DOHH2 (cell line): ENCODE data around the gene DLL3.

ENCODE experiments used
- H3F3A ChIP-seq: fragments of 200-600 bp; sonication (generic), shearing (Covaris generic); 2 replicates; pipeline ENCODE4 v1.6.0; 2016; ENCODE audit warnings: antibody characterized with exemption, mild to moderate bottlenecking; ENCODE audit not compliant: control insufficient read depth, insufficient read depth
- H3K27ac ChIP-seq: fragments of 200-600 bp; sonication (generic); 2 replicates; pipeline ENCODE4 v1.5.1; 2014; ENCODE audit warnings: low read depth, mild to moderate bottlenecking, low read length, moderate library complexity
- H3K27me3 ChIP-seq: fragments of 200-600 bp; sonication (generic); 2 replicates; pipeline ENCODE4 v1.6.1; 2014; ENCODE audit warnings: mild to moderate bottlenecking, low read length, mixed read lengths; ENCODE audit not compliant: control insufficient read depth
- H3K36me3 ChIP-seq: fragments of 200-600 bp; sonication (generic); 2 replicates; pipeline ENCODE4 v1.6.1; 2014; ENCODE audit warnings: mild to moderate bottlenecking, low read length, moderate library complexity, mixed read lengths; ENCODE audit not compliant: control insufficient read depth
- H3K4me1 ChIP-seq: fragments of 200-600 bp; sonication (generic); 2 replicates; pipeline ENCODE4 v1.6.1; 2014; ENCODE audit warnings: mild to moderate bottlenecking, low read length, mixed read lengths; ENCODE audit not compliant: control insufficient read depth
- H3K4me2 ChIP-seq: fragments of 200-600 bp; sonication (generic); 2 replicates; pipeline ENCODE4 v1.6.0; 2014; ENCODE audit warnings: mild to moderate bottlenecking, low read length, moderate library complexity
- H3K4me3 ChIP-seq: fragments of 200-600 bp; sonication (generic); 2 replicates; pipeline ENCODE4 v1.5.1; 2014; ENCODE audit warnings: mild to moderate bottlenecking, low read length, mixed read lengths
- H3K79me2 ChIP-seq: fragments of 200-600 bp; sonication (generic); 2 replicates; pipeline ENCODE4 v1.6.1; 2014; ENCODE audit warnings: mild to moderate bottlenecking, low read length, mixed read lengths; ENCODE audit not compliant: control insufficient read depth
- H3K9me2 ChIP-seq: fragments of 200-600 bp; sonication (generic); replicated peaks from 2 replicates; pipeline ENCODE4 v1.6.1; 2014; ENCODE audit warnings: mild to moderate bottlenecking, low read length, mixed read lengths; ENCODE audit not compliant: control insufficient read depth
- H3K9me3 ChIP-seq: fragments of 200-600 bp; sonication (generic); 2 replicates; pipeline ENCODE4 v1.6.1; 2014; ENCODE audit warnings: antibody characterized with exemption, low read length, mixed read lengths; ENCODE audit not compliant: control insufficient read depth, insufficient read depth
- H4K20me1 ChIP-seq: fragments of 200-600 bp; sonication (generic); 2 replicates; pipeline ENCODE4 v1.6.0; 2014; ENCODE audit warnings: low read depth, mild to moderate bottlenecking, antibody characterized with exemption, low read length, moderate library complexity; ENCODE audit not compliant: control insufficient read depth, insufficient read depth
- CTCF ChIP-seq: fragments of 200-600 bp; sonication (generic); IDR thresholded peaks from one replicate; pipeline ENCODE4 v1.5.1; 2014; ENCODE audit warnings: antibody characterized with exemption, mild to moderate bottlenecking, low read depth, low read length; ENCODE audit not compliant: poor library complexity, severe bottlenecking
- EZH2phosphoT487 ChIP-seq: fragments of 200-600 bp; sonication (generic); IDR thresholded peaks from 2 replicates; pipeline ENCODE4 v1.6.1; 2017; ENCODE audit warnings: borderline replicate concordance, mild to moderate bottlenecking, antibody characterized with exemption, low read length, moderate library complexity, mixed read lengths

DLL3 gene

GRCh38 chr19:39554701-39555311, 56.1 kb downstream of the DLL3 start:
- Histone ChIP-seq H3K79me2 (no peaks in the 10 kb centered on the region), H3K9me2 (no peaks in the 10 kb centered on the region), H3K4me3 (no peak overlapping the region), H3K27me3 (peaks cover 24% of the 10 kb centered on the region), H3K36me3 (no peaks in the 10 kb centered on the region), H3K4me2 (no peak overlapping the region), H3K9me3 (no peaks in the 10 kb centered on the region), H3K4me1 (peaks cover 15% of the 10 kb centered on the region), H4K20me1 (no peaks in the 10 kb centered on the region), H3K27ac (no peak overlapping the region), H3F3A (no peaks in the 10 kb centered on the region)
- no peak for TF ChIP-seq EZH2phosphoT487

GRCh38 chr19:39555883-39556282, 57.1 kb downstream of the DLL3 start:
- Histone ChIP-seq H3K79me2 (no peaks in the 10 kb centered on the region), H3K4me3 (no peak overlapping the region), H3K4me2 (no peak overlapping the region), H3K4me1 (peaks cover 15% of the 10 kb centered on the region), H3K36me3 (no peaks in the 10 kb centered on the region), H3K27me3 (peaks cover 24% of the 10 kb centered on the region), H3K9me3 (no peaks in the 10 kb centered on the region), H3K27ac (no peak overlapping the region), H4K20me1 (no peaks in the 10 kb centered on the region), H3F3A (no peaks in the 10 kb centered on the region), H3K9me2 (no peaks in the 10 kb centered on the region)
- no peak for TF ChIP-seq EZH2phosphoT487
- no peak for TF ChIP-seq CTCF
